Fibroblast of lung (primary cell): ENCODE measurements around the gene DAPK1.

Experiments used
- CTCF ChIP-seq, 2 donors: IDR thresholded peaks in 1 of 2; conservative IDR thresholded peaks in 1 of 2; 1 replicate in 1 of 2; 2 replicates in 1 of 2; pipeline ENCODE4 v1.5.1; 2011 to 2012; ENCODE audit warnings: low read length in 2 of 2, control low read depth in 1 of 2, inconsistent platforms in 1 of 2, low read depth in 1 of 2, mild to moderate bottlenecking in 1 of 2
- EZH2 ChIP-seq: IDR thresholded peaks from 2 replicates; pipeline ENCODE4 v1.5.1; 2012; ENCODE audit warnings: low read length, control low read depth, mild to moderate bottlenecking; ENCODE audit errors: missing control alignments

GRCh38 chr9:87513161-87513560 lies 15.5 kb downstream of the DAPK1 start:
- TF ChIP-seq CTCF (conservative IDR thresholded peaks at IDR 0.05 in 1 of 2, IDR thresholded peaks at IDR 0.05 in 1 of 2; ENCODE audit: low read depth in 1 of 2, low read length in 2 of 2) (no peak), EZH2 (no peak)
